ENCODE measurements around the gene CLINT1. TPM values are rescaled to one million over a fixed set of nuclear protein-coding genes. Genes with fewer than 3 reads are reported as not detected.

The CLINT1 gene
- total RNA-seq, 1 donor from 2014 or later: 84.6 TPM

DNA sequence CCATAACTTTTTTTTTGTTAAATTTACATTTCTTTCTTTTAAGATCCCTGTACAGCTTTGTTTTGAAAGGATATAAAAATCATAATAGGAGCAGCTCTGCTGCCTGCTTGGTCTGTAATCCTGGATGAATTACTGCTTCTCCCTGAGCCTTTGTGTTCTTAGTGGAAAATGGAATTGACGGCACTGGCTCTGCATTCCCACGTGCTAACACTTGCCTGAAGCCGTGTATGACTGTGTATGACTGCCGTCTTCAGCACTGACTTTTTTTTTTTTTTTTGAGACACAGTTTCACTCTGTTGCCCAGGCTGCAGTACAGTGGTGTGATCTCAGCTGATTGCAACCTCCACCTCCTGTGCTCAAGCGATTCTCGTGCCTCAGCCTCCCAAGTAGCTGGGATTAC is 123.0 kb downstream of the CLINT1 start:
- DNase-seq (no peak), ATAC-seq (no peak)
- Histone ChIP-seq H3K27ac (no peak overlapping the region), H3K27me3 (no peaks in the 10 kb centered on the region), H3K36me3 (peaks cover 42% of the 10 kb centered on the region), H3K4me1 (peaks cover 7% of the 10 kb centered on the region), H3K4me3 (no peak overlapping the region), H3K9me3 (no peaks in the 10 kb centered on the region)
- intact Hi-C loops (cut with DNase I): no loop called here
- TF ChIP-seq, protein P1, sequence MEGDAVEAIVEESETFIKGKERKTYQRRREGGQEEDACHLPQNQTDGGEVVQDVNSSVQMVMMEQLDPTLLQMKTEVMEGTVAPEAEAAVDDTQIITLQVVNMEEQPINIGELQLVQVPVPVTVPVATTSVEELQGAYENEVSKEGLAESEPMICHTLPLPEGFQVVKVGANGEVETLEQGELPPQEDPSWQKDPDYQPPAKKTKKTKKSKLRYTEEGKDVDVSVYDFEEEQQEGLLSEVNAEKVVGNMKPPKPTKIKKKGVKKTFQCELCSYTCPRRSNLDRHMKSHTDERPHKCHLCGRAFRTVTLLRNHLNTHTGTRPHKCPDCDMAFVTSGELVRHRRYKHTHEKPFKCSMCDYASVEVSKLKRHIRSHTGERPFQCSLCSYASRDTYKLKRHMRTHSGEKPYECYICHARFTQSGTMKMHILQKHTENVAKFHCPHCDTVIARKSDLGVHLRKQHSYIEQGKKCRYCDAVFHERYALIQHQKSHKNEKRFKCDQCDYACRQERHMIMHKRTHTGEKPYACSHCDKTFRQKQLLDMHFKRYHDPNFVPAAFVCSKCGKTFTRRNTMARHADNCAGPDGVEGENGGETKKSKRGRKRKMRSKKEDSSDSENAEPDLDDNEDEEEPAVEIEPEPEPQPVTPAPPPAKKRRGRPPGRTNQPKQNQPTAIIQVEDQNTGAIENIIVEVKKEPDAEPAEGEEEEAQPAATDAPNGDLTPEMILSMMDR (IDR thresholded peaks at IDR 0.05): no peak

Other genes with a start within 250 kb of the CLINT1 start
- 0.12 TPM for gene SOX30, start 206.7 kb downstream of the CLINT1 start, total RNA-seq
- gene C5orf52, start 187.6 kb downstream of the CLINT1 start, total RNA-seq: not detected
- gene THG1L, start 127.7 kb downstream of the CLINT1 start, total RNA-seq: 8.4 TPM
- gene LSM11, start 115.4 kb downstream of the CLINT1 start, total RNA-seq: 3.0 TPM

Data from upper lobe of right lung (tissue), 1 donor.